D341Med (cell line): Measurements from ENCODE around the gene DLX2.

Experiments
- DNase-seq: peaks from one replicate; pipeline ENCODE4 v3.0.0; 2012; ENCODE audit warnings: low spot score

The DLX2 gene

DNA sequence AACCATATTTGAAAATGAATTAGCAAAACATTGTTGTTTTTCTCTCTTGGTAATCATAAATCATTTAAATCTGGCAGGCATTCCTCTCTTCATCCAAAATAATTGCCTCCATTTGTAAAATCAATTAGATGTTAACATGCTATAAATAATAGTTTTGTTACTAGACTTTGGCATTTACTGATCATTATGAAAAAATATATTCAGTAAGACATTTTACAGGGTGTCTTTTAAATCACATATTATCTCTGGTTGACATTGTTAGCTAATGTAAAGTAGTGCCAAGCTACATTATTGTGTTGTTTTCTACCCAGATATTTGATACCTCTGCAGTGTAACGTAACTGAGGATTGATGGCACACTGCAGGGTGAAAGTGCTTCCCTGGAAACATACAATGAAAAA is 49.2 kb downstream of the DLX2 start:
- DNase-seq = no peak

- DNase-seq = no peak
Observed at GRCh38 chr2:172052000-172052983, 50.4 kb downstream of the DLX2 start.

- no peak for DNase-seq
Observed at GRCh38 chr2:172050479-172051125, 52.1 kb downstream of the DLX2 start.

- no peak for DNase-seq
Observed at GRCh38 chr2:172049567-172050120, 53.1 kb downstream of the DLX2 start.
